Activated CD8-positive, alpha-beta memory T cell treated with anti-CD3 and anti-CD28 coated beads for 4 hours (primary cell): ENCODE results near the gene KIF5A.
A peak's percentile ranks its signal among the peaks of the same experiment; 100 is the strongest.

ENCODE experiments used
- DNase-seq, 2 donors: peaks; one replicate each; pipeline ENCODE4 v3.0.0-alpha.2; 2020; ENCODE audit warnings: low read depth in 2 of 2

KIF5A gene

GRCh38 chr12:57535764-57536596 lies 13.9 kb upstream of the KIF5A start:
- no peak for DNase-seq

- no peak for DNase-seq
Measured at GRCh38 chr12:57536597-57536942, 13.3 kb upstream of the KIF5A start.

- DNase-seq = no peak
Measured at GRCh38 chr12:57539134-57539768, 10.6 kb upstream of the KIF5A start.

- no peak for DNase-seq
Measured at GRCh38 chr12:57541001-57541400, 8.8 kb upstream of the KIF5A start.

GRCh38 chr12:57541717-57542116 lies 8.1 kb upstream of the KIF5A start:
- no peak for DNase-seq

- DNase-seq = no peak
Measured at GRCh38 chr12:57543581-57543980, 6.3 kb upstream of the KIF5A start.

- DNase-seq = no peak
Measured at GRCh38 chr12:57545809-57546437, 3.9 kb upstream of the KIF5A start.

- DNase-seq = peak; percentile 80 to 88
Measured at GRCh38 chr12:57546438-57547287, 3.2 kb upstream of the KIF5A start, which contains the start of gene DCTN2. Gene DCTN2, minus strand, starts transcription at chr12:57547192. Its CDS starts 129 bp downstream, at chr12:57547063.

- DNase-seq = no peak
Measured at GRCh38 chr12:57547288-57548012, 2.4 kb upstream of the KIF5A start.

- DNase-seq = no peak
Measured at GRCh38 chr12:57548013-57548315, 1.9 kb upstream of the KIF5A start.

GRCh38 chr12:57548488-57548887 lies 1.4 kb upstream of the KIF5A start:
- no peak for DNase-seq

- no peak for DNase-seq
Measured at GRCh38 chr12:57549203-57549908, 488 bp upstream of the KIF5A start.

- DNase-seq = no peak
Measured at GRCh38 chr12:57550641-57551549, 1.1 kb downstream of the KIF5A start.

- DNase-seq = no peak
Measured at GRCh38 chr12:57551637-57552305, 1.9 kb downstream of the KIF5A start.

GRCh38 chr12:57552306-57552651 lies 2.4 kb downstream of the KIF5A start:
- no peak for DNase-seq

- DNase-seq = no peak
Measured at GRCh38 chr12:57552835-57553313, 3.0 kb downstream of the KIF5A start.

- DNase-seq = no peak
Measured at GRCh38 chr12:57553343-57554202, 3.7 kb downstream of the KIF5A start.

- DNase-seq = no peak
Measured at GRCh38 chr12:57554453-57554852, 4.6 kb downstream of the KIF5A start.
